GM19239 (cell line): ENCODE results near the gene CD200R1L.

ENCODE experiments used
- DNase-seq: peaks from one replicate; pipeline ENCODE4 v3.0.0; 2011; ENCODE audit warnings: low spot score; ENCODE audit not compliant: insufficient read length
- FAIRE-seq: peaks from 2 replicates; lab custom pipeline; 2011; peaks lifted over from hg19 to GRCh38; lab: Jason Lieb, UNC

CD200R1L gene

DNA sequence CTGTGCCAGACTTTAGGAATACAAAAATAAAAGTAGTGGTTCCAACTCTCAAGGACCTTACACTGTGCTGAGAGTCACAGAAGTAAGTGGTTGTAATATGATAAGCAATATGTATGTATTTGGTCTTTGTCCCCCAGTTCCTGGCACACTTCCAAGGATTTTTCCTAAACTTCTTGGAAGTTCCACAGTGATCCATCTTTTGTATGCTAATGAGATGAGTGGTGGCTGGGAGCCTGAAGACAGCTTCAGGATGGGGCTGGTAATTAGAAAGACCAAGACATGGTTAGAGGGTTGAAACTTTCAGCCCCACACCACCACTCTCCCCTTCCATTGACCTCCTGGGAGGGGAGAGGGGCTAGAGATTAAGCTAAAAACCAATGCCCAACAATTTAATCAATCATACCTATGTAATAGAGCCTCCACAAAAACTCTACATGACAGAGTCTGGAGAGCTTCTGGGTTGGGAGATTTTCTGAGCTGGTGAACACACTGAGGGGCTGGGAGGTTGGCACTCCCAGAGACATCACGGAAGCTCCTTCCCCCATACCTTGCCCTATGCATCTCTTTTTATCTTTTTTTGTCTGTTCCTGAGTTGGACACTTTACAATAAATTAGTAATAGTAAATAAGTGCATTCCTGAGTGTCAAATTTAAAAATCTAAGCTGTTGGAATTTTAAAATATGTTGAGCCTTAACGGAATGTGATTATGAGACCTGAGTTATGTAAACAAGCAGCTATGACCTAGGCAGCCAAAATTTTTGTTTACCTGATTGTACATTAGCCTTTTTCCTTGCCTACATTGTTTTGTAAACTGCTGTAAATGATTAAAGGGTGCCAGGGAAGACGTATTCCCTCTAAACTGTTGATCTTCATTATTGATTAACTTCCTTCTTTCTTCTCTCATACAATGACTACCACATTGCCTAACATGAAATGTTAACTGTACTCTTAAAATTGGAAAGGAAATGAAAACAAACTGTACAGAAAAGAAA, 24.3 kb downstream of the CD200R1L start:
- no peak for DNase-seq
- no peak for FAIRE-seq

DNA sequence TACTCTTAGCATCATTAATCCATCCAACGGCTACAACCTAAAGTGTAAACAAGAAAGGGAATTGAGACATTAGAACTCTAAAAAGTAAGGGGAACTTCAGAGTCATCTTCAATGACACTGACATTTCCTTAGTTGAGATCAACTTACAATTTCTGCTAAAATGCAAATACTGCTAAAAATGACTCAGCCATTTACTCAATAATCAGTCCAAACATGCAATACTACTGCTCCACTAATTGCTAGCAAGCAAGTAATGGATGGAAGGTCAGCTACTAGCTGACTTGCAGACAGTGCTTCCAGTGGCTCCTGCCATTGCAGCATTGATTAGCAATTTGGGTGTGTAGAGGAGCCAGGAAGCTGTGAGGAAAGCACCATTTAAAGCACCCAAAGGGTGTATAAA, 28.4 kb downstream of the CD200R1L start:
- FAIRE-seq = no peak
- no peak for DNase-seq

- FAIRE-seq (no peak), DNase-seq (no peak)
These were observed 28.9 kb downstream of the CD200R1L start for GRCh38 chr3:112817797-112818196.

DNA sequence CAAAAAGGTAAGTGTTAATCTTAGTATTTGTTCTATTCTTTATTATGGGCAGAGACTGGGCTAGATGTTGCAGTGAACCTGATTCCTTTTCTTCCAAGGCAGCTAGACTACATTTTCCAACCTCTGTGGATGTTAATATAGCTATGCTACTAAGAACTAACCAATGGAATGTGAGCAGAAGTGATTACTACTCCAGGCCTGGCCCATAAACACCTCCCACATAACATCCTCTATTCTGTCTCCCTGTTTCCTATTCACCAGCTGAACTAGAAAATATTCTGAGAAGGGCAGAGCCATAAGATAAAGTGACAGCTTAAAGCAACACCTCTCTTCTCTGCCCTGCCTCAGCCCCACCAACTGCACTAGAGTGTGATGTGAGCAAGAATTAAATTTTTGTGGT, 29.4 kb downstream of the CD200R1L start:
- DNase-seq (no peak), FAIRE-seq (no peak)

DNA sequence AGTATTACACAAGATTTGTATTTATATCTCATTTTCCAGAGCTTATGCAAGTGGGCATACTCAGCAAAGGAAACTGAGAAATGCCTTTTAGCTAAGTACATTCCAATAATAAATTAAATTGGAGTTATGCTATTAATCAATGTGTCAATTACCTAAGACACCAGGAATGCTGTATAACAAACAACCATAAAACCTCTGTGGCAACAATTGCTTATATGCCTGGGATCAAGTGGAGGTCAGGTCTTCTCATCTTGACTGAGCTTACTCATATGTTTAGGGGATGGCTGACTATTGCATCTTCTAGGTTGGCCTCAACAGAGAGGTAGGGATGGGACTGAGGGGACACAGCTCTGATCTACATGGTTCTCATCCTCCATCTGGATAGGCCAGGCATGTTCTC, 30.7 kb downstream of the CD200R1L start:
- DNase-seq = no peak
- FAIRE-seq = no peak

- FAIRE-seq = peak; percentile 57
- DNase-seq = no peak
These were observed 32.4 kb downstream of the CD200R1L start for GRCh38 chr3:112814266-112814665.

- DNase-seq (peak; percentile 15), FAIRE-seq (peak; percentile 58)
These were observed 32.9 kb downstream of the CD200R1L start for GRCh38 chr3:112813723-112814171.

- no peak for FAIRE-seq
- no peak for DNase-seq
These were observed 33.6 kb downstream of the CD200R1L start for GRCh38 chr3:112813016-112813415.

- no peak for FAIRE-seq
- no peak for DNase-seq
These were observed 34.6 kb downstream of the CD200R1L start for GRCh38 chr3:112811917-112812660.

- FAIRE-seq (peak; percentile 4), DNase-seq (no peak)
These were observed 35.4 kb downstream of the CD200R1L start for GRCh38 chr3:112811131-112811884.

GRCh38 chr3:112810561-112810960, 36.1 kb downstream of the CD200R1L start:
- FAIRE-seq = no peak
- no peak for DNase-seq

DNA sequence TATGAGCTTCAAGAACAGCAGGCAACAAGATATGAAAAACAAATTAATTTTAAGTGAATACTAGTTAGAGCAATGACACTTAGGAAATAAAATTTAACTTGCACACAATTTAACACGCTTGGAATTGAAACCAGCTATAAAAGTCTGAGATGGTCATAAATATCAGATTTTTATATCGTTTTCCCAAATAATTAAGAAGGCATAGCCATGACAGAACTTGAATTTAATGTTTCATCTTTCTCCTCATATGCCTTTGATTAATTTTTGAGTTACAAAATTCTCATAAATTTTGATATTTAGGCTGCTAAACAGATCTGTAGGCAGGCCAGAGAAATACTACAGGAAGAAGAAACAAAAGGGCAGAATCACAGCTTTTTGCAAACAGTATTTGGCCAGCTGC, 38.5 kb downstream of the CD200R1L start:
- FAIRE-seq = no peak

GRCh38 chr3:112807685-112808084, 39.0 kb downstream of the CD200R1L start:
- no peak for DNase-seq
- no peak for FAIRE-seq

More for the DNA sequence above, 38.5 kb downstream of the CD200R1L start:
- DNase-seq = no peak

DNA sequence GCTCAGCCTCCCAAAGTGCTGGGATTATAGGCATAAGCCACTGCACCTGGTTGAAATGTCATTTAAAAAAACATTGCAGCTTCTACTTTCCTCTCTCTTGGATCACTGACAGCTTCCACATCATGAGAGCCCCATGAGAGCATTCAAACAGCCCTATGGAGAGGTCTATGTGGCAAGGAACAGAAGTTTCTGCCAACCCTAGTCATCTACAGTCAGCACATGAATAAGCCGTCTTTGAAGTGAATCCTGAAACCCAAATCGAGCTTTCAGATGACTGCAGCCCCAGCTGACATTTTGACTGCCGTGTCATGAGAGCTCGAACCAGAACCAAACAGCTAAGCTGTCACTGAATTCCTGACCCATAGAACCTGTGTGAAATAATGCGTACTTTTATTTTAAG, 39.8 kb downstream of the CD200R1L start:
- DNase-seq (no peak), FAIRE-seq (no peak)

DNA sequence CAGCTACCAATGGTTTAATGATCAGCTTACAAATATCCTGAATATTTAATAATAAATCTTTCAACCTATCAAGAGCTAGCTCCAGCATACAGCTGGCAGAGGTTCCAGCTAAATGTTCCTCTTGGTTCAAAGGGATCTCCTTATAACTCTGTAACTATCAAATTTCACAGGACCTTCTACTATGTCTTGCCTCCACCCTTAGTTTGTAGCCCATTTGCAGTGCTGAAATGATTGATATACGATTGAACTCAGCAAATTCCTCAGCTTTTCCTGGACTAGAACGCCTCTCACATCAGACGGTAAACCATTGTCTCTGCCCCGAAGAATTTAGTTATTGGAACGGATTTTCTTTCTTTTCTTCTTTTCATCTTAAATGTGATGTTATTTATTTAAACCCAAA, 41.5 kb downstream of the CD200R1L start:
- FAIRE-seq (no peak), DNase-seq (no peak)

- DNase-seq = no peak
- no peak for FAIRE-seq
These were observed 42.6 kb downstream of the CD200R1L start for GRCh38 chr3:112804021-112804420.

GRCh38 chr3:112803467-112803866, 43.2 kb downstream of the CD200R1L start:
- DNase-seq = no peak
- FAIRE-seq = peak; percentile 39

DNA sequence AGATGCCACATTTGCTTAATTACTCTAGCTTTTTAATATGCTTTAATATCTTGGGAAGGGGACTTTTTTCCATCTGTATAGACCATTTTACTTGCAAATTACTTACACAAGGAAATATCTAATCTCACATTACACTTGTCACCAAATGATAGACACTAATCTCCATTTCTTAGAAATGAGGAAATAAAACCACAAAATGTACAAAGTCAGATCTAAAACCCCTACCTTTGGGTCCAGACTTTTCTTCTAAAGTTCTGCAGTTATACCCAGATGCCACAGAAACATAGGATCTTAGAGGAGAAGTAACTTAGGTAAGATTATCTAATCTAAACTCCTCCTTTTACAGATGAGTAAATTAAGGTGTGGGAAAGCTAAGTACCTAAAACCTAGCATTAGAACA, 44.3 kb downstream of the CD200R1L start:
- no peak for DNase-seq
- FAIRE-seq = no peak

GRCh38 chr3:112799946-112800345, 46.7 kb downstream of the CD200R1L start:
- no peak for DNase-seq
- FAIRE-seq = no peak

- DNase-seq (no peak), FAIRE-seq (no peak)
These were observed 52.0 kb downstream of the CD200R1L start for GRCh38 chr3:112794622-112795172.
